ENCODE measurements around the gene FUNDC2. TPM values are rescaled to one million over a fixed set of nuclear protein-coding genes. Genes with fewer than 3 reads are reported as not detected.
"Not testable (repeated sequence)": the region's sequence is repeated elsewhere in the genome, so short reads cannot be mapped to it uniquely, and the experiment has no call there.

The FUNDC2 gene, protein sequence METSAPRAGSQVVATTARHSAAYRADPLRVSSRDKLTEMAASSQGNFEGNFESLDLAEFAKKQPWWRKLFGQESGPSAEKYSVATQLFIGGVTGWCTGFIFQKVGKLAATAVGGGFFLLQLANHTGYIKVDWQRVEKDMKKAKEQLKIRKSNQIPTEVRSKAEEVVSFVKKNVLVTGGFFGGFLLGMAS
- 87.5 and 98.1 TPM in 2 replicates for total RNA-seq (2014; rRNA removed; shearing (Covaris generic))
- 29.1 and 39.5 TPM in 2 replicates for polyA plus RNA-seq (2014; cell fraction: nucleus; rRNA removed)

DNA sequence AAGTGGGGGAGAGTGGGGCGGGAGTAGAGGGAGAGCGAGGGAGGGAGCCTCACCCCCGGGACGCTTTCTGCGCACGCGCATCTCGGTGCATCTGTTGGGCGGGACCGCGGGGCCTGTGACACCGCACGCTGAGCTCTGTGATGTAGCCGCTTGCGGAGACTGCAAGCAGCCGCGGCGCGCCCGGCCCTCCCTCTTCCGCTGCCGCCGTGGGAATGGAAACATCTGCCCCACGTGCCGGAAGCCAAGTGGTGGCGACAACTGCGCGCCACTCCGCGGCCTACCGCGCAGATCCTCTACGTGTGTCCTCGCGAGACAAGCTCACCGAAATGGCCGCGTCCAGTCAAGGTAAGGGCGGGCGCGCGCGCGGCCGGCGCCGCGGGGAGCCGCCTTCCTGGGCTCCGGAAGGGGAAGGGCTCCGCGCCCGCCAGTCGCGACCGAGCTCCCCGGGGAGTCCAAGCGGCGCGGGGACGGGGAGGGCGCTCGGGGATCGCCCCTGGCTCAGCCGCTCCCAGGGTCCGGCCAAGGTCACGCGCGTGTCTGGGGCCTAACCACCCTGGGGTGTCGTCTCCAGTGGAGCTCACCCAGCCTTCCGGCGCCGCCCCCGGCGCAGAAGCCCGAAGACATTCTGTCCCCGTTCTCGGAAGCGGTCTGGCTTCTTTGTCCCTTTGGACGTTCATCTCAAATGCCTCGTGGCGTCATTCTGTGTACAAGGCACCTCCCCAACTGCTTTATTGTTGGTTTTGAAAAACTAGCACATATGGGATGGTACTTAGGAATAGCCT lies at the start of gene FUNDC2:
FUNDC2 (plus strand) TSS at position 118 of the 782 bp plus-strand sequence; CDS start at position 213, 95 bp downstream.
- DNase-seq (ENCODE audit: extremely low read depth, low read depth), result peak; percentile 93

DNA sequence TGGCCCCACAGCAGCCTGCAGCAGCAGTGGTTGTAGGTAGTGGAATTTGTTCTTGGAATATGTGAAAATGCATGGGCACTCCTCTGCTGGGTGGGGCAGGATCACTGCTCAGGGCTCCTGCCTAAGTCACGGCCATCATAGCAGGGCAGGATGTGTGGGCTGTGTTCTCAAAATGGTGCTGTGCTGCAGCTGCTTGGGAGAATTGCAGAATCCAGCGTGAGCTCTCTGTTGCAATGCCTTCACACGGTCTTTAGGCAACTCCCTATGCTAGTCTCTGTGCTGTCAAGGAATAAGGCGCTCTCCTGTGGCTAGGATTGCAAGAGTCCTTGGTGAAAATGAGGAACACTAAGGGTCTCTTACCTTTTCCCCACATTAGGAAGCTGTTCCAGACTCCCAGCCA lies 47.0 kb upstream of the FUNDC2 start:
- no peak for DNase-seq (ENCODE audit: extremely low read depth, low read depth)

DNA sequence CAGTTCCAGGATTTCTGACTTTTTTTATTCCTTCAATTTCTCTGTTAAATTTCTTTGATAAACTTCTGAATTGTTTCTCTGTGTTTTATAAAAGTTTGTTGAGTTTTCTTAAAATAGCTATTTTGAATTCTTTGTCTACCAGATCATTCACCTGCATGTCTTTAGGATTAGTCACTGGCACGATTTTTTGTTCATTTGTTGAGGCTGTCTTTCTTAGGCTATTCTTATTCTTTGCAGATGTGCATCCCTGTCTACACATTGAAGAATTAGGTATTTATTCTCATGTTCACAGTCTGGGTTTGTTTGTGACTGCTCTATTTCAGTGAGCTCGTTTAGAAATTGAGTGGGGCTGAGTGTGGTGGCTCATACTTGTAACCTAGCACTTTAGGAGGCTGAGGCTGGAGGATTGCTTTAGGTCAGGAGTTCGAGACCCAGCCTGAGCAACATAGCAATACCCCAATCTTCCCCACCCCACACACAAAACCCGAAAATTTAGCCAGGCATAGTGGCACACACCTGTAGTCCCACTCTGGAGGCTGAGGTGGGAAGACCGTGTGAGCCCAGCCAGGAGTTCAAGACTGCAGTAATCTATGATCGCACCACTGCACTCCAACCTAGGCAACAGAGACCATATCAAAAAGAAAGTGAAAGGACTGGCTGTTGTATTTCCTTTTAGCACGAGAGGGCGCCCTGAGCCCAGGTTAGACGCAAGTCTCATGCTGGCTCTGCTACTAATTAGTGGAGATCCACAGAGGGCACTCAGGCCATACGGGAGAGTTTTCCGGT lies 46.1 kb upstream of the FUNDC2 start:
- peak; percentile 80 for DNase-seq (ENCODE audit: extremely low read depth, low read depth)

DNA sequence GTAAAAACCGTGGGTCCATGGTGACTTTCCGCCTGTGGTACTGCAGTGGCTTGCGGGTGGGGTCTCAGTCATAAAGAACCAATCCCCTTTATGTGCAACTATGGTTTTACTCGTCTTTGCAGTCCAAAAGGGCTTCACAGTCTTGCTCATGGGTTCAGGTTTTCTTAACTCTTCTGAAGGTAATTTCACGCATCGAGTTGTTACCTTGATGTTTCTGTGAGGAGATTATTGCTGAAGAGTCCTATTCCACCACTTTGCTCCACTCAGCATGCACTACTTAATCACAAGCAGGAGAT lies 45.6 kb upstream of the FUNDC2 start:
- DNase-seq (ENCODE audit: extremely low read depth, low read depth), result no peak

DNA sequence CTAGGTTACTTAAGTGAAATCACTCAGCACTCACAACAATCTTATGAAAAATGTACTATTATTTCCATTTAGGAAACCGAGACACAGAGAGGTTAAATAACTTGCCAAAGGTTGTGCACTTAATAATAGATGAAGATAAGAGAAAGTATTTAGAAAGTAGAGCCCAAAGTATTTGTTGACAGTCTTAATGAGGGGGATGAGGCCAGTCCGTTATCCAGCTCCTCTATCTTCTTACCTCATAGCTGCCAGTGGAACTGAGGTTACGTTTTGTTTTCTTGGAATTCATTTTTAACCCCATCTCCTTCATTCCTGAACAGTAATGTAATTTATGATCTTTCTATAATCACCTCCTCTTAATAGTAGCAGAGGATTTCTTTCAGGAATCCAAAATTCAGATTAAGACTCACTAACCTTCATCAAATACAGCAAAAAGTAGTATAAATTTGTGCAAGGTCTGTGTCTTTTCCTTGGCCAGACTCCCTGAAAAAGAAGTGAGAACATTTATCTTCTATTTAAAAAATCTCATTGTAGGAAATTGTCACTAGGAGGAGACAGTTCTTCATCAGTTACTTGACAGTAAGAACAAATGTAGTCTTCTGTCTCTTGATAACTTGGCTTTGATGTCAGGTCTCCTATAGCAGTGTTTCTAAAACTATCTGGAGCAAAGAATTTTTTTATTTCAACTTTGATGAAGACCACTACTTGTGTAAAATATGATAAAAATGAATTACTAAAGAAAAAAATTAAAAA lies 39.6 kb upstream of the FUNDC2 start:
- DNase-seq (ENCODE audit: extremely low read depth, low read depth), result peak; percentile 12

DNA sequence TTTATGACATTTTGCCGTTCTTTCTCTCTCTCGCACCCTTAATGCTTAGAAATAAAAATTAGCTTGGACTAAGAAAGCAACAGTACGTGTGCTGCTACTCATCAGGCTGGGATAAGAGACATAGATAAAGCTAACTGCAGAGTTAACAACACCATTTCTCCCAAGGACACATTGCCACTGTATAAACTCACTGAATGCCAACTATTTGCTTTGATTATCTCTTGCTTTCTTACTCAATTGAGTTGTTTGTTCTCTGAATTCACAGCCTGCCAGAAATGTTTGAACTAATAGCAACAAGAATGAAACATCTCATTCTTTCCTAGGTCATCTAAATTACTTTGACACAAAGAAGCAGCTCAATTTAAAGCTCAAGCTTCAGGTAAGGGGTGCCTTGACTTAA lies 38.7 kb upstream of the FUNDC2 start:
- no peak for DNase-seq (ENCODE audit: extremely low read depth, low read depth)

DNA sequence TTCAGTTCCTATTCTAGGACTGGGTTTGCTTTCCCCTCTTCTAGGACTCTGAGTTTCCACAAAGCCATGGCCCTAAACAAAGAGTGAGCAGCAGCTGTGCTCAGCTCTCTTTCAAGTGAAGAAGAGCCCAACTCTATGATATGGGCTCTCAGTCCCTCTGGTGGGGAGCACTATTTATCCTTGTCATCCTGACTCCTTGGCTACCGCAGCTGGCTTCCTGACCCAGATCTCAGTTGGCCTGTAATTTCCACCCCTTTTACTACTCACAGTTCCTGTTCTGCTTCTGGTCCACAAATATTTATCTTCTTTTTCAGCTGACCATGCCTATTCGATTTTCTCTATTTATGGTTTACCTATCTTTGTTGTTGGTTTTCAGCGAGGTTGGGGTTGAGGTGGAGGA lies 37.9 kb upstream of the FUNDC2 start:
- no peak for DNase-seq (ENCODE audit: extremely low read depth, low read depth)

DNA sequence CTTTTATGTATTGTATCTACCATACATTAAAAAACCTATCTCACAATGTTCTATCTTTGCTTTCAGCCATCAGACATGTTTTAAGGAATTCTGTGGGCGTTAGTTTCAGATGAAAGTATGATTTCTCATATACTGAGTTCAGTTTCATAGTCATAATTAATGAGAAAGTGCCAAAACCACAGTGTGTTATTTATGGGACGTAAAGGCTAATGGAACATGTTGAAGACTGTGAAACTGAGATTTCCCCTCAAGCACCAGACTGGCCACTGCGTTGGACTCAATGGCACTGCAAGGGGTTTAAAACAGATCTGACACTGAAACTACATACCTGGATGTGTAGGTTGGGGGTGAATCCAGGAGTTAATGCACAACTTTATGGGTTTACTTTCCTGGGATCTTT lies 36.1 kb upstream of the FUNDC2 start:
- no peak for DNase-seq (ENCODE audit: extremely low read depth, low read depth)

DNA sequence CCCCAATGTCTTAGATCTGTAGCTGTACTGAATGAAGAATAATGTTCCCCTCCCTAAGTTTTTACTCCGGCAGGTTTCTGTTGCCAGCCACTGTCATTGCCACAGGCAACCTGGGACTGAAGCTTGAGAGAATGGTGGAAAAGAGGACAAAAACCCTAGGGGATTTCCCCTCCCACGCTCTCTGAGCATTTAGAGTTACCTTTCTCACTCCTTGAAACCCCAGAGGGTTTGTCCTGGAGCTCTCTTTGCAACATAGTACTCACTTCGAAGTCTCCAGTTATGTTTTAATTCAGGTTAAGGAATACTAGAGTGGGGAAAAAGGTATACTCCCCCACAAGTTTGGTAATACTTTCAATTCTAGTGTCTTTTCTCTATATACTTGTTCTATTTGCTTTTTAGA lies 35.6 kb upstream of the FUNDC2 start:
- DNase-seq (ENCODE audit: extremely low read depth, low read depth), result no peak

DNA sequence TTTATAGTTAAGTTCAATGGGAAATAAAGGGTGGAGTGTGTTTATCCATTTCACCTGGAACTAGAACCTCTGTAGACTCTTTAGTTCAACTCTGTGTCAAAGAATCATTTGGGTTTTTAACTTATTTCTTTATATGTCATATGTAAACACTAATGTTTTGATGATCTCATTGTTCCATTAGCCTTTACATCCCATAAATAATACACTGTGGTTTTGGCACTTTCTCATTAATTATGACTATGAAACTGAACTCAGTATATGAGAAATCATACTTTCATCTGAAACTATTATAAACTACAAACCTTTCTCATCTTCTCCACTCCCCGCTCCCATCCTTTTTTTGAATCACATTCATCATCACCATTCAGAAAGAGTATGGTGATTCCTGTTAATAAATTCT lies 35.2 kb upstream of the FUNDC2 start:
- DNase-seq (ENCODE audit: extremely low read depth, low read depth), result no peak

DNA sequence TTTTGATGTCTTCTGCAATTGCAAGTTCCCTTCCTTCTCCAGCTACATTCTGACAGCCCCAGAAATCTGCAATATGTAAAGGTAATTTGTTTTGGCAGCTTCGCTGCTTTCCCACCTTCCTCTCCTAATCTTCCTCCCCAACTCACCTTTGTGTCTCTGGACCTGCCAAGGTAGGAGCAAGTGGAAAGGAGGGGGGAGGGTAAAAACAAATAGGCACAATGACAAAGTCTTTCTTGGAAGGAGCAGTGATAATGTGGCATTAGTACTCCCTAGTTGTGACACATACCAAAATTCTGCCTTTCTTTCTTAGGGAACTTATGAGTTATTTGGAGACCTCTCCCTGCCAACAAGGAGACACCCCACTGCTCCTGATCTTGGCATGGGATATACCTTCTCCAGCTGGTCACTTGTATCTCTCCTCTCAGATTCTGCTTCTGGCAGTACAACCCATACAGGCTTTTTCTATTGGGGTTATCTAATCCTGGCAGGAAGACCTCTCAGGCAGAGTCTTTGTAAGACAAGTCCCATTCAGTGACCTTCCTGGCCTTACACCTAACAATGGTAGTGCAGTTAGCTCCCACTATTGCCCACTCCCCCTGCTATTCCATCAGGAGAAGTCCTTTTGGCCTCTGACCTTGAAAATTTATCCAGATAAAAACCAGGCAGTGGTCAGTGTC lies 28.3 kb upstream of the FUNDC2 start:
- DNase-seq (ENCODE audit: extremely low read depth, low read depth), result no peak

DNA sequence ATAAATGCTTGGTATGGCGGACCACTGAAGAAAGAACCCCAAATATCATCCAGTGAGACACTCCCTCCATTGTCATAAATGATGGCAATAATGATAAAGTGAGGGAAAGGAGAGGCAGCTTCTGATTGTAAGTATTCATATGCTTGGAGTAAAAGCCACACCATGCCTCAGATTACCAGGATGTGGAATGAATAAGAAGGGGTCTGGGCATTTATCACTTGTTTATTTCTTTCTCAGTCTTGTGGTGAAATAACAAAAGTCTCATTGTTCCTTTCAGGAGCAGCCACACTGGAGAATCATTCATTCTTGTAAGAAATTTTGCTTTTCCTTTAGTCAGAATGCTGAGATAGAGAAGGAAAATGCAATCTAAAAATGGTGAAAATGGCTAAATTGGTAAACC lies 25.8 kb upstream of the FUNDC2 start:
- no peak for DNase-seq (ENCODE audit: extremely low read depth, low read depth)

DNA sequence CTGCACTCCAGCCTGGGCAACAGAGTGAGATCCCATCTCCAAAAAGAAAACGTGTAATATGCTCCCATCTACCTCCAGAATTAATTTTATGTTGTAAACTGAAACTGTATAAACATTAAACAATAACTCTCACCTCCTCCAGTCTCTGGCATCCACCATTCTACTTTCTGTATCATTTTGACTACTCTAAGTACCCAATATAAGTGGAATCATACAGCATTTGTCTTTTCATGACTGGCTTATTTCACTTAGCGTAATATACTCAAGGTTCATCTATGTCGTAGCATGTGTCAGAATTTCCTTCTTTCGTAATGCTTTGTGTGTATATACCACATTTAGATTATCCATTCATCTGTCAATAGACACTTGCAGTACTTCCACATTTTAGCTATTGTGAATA lies 24.8 kb upstream of the FUNDC2 start:
- no peak for DNase-seq (ENCODE audit: extremely low read depth, low read depth)

DNA sequence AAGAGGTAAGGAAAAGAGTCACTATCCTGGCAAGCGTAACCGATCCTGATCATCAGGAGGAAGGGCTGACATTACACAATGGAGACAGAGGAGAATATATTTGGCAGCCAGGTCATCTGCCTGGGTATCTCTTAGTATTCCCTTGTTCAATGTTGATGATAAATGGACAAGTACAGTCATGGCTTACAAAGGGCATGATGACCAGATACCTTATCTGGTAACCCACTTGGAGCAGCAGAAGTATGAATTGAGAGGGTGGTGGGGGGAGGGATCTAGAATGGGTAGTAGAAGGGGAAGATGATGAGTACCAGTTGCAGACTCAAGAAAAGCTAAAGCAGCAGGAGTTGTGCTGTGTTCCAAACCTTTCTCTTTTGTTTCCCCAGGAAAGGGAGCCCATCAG lies 21.5 kb upstream of the FUNDC2 start:
- DNase-seq (ENCODE audit: extremely low read depth, low read depth), result no peak

DNA sequence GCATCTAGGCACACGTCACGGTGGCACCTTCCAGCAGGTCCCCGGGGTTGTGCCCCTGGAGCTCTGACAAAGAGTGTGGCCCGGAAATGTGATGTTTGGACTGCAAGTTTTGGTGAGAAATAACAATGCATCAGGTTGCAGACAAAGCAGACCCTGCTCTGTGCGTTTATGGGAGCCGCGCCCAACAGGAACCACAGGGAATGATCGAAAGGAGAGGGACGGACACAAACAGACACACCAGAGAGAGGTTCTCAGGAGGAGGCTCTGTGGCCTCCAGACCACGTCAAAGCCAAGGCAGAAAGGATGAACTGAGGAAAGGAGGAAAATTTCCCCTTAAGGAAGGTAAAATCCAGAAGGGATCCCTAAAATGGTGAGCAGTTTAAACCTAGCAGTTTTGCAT lies 20.3 kb upstream of the FUNDC2 start:
- DNase-seq (ENCODE audit: extremely low read depth, low read depth), result not testable (repeated sequence)

DNA sequence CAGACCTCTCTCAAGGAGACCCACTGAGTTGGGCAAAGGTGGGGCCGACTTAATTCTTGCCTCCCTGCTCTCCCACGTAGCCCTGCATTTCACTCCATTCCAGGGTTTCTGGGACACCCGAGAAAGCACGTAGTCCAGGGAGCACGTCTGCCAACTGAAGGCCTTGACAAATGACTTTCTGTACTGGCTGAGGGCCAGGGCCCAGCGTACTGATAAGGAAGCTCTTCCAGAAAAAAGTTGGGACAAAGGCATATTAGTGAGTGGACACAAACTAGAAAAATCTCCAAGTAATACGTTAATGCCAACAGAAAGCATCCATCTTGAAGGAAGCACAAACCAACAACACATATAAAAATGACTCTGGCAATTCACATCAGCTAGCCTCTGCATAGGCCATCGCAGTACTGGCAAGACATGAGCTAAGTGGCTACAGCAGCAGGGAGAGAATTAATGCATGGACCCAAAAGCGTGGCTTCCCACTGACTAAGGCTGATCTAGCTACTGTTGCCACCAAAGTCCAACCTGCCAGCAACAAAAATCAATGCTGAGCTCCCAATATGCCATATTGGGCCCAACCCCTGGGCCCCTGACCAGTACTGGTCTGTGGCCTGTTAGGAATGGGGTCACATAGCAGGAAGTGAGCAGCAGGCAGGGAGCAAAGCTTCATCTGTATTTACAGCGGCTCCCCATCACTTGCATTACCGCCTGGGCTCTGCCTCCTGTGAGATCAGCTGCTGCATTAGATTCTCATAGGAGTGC lies 19.6 kb upstream of the FUNDC2 start:
- DNase-seq (ENCODE audit: extremely low read depth, low read depth), result not testable (repeated sequence)

DNA sequence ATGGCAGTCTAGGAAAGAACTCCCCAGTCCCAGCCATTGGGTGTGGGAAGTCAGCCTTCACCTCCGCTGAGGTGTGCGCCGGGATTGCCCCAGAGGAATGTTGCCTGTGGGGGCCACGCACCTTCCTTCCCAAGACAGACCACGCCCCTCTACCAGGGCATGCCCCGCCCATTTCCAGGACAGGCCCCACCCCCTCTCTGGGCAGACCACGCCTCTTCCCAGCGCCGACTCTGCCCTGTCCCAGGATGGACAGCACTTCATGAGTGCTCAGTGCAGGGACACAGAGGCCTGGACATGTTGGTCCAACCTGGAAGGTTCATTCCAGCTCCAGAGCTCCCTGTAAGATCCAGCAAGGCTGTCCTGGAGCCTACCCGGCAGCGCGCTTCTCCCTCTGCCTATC lies 18.1 kb upstream of the FUNDC2 start:
- not testable (repeated sequence) for DNase-seq (ENCODE audit: extremely low read depth, low read depth)

DNA sequence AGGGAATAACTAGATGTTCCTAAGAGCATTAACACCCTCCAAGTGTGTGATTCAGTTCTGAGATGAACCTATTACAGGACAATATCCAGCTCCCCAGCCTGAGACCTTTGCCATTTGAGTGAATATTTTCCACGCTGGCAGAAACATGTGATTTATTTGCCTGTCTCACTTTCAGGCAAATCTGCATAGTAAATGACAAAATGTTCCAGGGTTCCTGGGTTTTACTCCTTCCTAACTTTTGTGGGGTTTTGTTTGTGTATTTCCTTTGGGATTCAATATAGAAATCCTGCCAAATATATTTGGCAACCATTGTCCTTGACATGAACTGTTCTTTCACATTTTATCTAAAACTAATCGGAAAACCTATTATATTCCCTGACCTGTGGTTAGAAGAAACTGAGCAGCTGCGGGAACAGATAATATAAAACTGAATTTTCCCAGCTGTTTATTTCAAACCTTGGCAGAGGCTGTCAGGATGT lies 16.6 kb upstream of the FUNDC2 start:
- no peak for DNase-seq (ENCODE audit: extremely low read depth, low read depth)

DNA sequence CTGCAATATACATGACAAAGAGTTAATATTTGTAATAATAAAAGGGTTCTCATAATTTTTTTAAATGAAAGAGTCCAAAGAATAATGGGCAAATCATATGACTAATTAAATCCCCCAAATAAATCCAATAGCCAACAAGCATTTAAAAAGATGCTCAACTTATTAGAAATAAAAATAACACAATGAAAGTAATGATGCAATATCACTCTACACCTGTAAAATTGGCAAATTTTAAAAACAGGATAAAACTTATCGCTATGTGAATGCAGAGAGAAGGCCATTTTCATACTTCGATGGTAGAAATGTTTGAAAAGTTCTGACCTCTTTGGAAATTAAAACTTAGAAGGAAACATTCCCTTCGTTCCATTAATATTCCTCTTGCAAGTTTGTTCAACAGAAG lies 6.1 kb upstream of the FUNDC2 start:
- DNase-seq (ENCODE audit: extremely low read depth, low read depth), result no peak

DNA sequence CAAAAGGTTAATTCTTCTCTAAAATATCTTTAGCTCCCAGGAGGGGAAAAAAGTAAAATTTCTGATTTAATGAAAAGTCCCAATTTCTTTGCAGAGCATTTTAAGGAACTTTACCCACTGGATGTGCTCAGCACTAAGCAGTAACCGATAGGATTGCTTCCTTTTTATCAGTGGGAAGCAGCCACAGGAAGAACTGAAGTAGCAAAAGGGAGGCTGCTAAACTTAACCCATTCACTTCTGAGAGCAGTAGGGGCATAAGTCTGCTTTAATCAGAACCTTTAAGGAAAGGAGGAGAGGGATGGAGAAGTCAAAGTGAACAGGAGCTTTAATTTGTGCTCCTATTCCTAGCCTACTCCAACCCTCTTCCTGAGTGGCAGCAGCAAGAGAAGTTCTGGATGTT lies 4.1 kb upstream of the FUNDC2 start, which contains the start of gene F8:
F8 (minus strand) TSS at position 139 of the 400 bp plus-strand sequence. CDS start 171 bp downstream, outside the sequence.
- no peak for DNase-seq (ENCODE audit: extremely low read depth, low read depth)
